ENCODE data around the gene BEGAIN.

GRCh38 chr14:100586403-100587085 lies 673 bp downstream of the BEGAIN start:
- TF ChIP-seq CTCF (IDR thresholded peaks at IDR 0.05) (no peak), POLR2AphosphoS5 (IDR thresholded peaks at IDR 0.05) (no peak)

Data from prostate gland (tissue), 2 donors.